IPS DF 4.7 (cell line): Measurements from ENCODE around the gene HNRNPUL1.
"Not testable (repeated sequence)": the region's sequence is repeated elsewhere in the genome, so short reads cannot be mapped to it uniquely, and the experiment has no call there.

Experiments used
- DNase-seq: peaks from one replicate; pipeline ENCODE4 v3.0.0-alpha.2; 2013; ENCODE audit warnings: low spot score; ENCODE audit errors: extremely low read depth

The HNRNPUL1 gene

DNA sequence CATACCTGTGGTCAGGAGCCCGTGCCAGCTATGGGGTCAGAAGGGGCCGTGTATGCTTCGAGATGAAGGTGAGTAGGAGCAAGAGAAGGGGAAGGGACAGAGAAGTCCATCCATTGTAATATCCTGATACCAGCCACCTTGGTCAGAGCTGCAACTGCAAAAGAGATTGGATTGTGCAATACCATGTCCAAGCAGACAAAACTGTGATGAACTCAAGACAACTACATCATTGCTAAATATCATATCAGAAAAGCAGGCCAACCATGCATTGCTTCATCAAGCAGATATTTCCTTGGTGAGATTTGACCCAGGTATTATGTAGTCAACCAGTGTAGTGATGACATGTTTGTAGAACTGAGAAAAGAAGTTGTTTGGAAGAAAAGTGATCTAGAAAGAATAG, 12.1 kb downstream of the HNRNPUL1 start:
- no peak for DNase-seq

DNA sequence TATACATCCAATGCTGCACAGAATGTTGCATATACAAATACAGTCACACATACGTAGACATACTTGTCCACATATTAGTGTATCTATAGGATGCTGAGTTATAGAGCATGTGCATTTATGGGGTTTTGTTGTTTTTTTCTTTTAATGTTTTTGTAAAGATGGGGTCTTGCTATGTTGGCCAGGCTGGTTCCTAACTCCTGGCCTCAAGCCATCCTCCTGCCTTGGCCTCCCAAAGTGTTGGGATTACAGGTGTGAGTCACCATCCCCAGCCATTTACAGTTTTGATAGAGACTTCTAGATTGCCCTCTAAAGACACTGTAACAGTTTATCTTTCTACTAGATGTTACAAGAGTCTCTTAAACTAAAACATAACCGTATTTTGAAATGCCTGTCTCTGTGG, 14.3 kb downstream of the HNRNPUL1 start:
- DNase-seq, result no peak

DNA sequence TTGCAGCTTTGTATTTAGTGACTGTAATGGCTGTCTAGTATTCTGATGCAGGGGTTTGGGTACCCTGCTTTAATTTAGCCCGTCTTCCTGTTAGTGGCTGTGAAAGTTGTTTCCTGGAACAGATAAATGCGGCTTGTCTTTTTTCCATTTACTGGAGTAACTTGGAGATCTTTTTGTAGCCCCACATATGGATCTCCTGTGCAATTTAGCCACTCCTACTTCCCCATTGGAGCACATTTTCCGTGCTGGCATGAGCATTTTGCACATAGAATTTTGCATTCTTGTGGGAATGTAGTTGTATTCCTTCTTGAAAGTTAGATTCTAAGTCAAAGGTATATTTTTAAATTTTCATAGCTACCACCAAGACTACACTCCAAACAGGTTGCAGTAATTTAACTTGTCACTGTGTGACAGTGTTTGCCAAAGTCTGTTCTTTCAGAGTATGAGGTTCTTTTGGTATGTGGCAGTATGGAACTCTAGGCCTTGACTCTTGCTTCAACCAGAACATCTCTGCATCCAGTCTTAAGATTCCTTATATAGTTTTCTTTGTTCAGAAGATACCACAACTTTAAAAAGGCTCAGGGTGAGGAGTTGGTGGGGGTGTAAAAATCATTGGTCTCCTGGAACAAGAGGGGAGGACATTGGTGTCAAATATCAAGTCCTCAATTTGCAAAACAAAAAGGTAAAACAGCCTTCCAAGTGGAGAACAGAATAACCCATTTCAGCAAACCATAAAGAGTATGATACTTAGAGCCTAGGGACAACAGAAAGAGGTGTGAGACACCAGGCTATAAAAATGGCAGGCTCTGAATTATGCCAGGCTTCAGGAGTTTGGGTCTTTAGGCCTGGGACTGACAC, 24.7 kb downstream of the HNRNPUL1 start:
- no peak for DNase-seq

DNA sequence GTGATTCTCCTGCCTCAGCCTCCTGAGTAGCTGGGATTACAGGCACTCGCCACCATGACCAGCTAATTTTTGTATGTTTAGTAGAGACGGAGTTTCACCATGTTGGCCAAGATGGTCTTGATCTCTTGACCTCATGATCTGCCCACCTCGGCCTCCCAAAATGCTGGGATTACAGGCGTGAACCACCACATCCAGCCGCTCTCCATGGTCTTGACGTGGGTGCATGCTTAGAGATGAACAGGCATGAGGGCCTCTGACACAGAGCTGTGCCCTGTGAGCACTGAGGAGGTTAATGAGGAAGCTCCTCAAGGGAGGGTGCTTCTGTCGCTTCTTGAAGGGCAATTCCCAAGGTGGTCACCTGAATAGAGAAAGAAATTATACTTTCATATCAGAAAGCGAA, 25.6 kb downstream of the HNRNPUL1 start:
- DNase-seq, result not testable (repeated sequence)

DNA sequence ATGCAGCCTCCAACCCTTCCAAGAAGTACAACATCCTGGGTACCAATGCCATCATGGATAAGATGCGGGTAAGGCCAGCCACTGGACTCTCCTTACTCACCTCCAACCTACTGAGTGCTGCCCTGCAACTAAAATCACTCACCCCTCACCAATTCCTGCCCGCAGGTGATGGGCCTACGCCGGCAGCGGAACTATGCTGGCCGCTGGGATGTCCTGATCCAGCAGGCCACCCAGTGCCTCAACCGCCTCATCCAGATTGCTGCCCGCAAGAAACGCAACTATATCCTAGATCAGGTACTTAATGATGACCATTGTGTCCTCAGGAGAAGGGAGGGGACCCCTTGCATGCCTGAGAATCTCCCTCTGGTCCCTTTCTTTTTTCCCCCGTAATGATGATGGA, 30.2 kb downstream of the HNRNPUL1 start:
- DNase-seq, result no peak

DNA sequence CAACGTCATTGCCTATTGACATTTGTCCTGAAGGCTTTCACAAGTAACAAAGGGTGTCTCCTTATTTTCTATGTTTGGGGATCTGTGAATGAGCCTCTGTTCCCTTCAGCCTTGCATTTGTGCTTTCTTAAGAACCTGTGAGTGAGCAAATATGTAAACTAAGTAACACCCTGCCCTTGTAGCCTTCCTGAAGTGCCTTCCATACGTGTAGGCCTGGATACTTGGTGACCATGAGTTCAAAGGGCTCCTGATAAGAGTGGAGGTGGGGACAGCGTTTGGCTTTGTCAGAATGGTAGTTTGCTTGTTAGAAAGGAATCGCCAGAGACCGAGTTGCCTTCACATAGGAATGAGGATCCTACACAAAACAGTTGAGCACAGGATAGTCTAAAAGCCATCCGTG, 31.3 kb downstream of the HNRNPUL1 start:
- DNase-seq, result no peak

DNA sequence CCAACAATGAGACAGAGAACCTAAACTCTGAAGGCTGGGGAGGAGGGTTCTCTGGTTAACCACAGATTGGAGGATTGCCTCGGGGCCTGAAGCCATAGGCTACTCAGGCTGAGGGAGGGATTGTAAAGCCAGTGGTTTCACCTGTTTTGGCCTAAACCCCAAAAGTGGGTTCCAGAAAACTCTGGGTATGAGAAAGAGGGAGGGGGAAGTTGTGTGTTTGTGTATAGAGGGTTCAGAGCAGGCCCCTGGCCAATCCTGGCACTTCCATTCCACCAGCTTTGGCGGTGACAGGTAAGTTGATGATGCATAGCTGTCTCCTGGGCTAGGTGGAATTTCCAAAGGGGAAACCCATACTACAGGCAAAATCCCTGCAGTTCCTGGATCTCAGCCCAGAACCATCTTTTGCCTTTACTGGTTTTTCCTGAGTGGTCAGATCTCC, 32.3 kb downstream of the HNRNPUL1 start:
- no peak for DNase-seq

DNA sequence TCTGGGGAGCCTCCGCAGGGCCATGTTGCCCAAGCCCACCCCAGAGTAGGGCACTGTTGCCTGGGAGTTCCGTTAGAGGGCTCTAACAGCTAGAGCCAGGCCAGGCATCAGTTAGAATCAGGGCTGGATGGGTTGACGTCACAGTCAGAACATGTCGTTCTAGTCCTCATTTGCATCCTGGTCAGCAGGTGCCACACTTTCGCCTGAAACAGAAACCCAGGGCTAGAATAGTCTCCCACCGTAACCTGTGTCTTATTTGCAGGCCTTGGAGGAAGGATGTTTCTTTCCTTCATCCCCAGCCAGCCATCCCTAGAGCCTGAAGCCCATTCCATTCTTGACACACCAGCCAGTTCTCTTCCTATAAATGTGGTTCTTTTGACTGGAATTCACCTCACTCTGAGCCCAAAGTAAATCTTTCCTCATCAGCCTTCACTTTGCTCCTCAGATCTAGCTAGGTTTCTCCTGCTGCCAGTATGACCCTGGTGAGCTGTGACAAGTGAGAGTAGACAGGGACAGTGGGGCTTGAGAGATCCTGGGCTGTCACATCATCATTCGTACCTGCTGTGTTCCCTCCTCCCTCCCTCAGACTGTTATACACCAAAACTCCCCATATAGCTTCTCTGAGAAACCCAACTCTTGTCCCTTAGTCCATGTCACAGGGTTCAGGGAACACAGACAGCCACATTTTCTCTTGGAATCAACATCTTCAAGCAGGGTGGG, 33.6 kb downstream of the HNRNPUL1 start:
- DNase-seq, result no peak

DNA sequence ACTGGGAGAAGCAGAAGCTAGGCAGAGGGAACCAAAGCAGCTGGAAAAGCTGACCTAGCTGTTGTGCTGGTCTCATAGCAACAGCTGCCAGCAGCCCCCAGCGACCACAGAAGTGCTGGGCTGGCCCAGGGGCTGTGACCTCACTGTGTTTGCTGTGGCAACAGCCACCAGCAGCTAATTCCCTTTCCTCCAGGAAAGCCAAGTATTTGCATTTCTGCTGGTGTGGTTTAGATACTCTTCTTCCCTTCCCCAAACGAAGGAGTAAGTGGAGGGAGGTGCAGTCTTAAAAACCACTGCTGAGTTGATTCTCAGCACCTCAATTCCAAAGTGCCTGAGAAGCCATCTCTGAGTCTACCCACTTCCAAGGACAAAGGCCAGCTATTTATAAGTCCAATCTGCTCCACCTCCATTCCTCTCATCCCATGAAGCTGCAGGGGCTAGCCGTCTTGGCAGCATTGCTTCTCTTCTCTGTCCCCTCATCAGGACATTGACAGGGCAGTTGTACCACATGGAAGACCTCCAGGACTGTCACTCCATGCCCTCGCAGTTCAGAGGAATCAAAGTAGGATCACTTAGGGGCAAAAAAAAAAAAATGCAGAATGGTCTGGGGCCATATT, 34.3 kb downstream of the HNRNPUL1 start:
- DNase-seq, result no peak

DNA sequence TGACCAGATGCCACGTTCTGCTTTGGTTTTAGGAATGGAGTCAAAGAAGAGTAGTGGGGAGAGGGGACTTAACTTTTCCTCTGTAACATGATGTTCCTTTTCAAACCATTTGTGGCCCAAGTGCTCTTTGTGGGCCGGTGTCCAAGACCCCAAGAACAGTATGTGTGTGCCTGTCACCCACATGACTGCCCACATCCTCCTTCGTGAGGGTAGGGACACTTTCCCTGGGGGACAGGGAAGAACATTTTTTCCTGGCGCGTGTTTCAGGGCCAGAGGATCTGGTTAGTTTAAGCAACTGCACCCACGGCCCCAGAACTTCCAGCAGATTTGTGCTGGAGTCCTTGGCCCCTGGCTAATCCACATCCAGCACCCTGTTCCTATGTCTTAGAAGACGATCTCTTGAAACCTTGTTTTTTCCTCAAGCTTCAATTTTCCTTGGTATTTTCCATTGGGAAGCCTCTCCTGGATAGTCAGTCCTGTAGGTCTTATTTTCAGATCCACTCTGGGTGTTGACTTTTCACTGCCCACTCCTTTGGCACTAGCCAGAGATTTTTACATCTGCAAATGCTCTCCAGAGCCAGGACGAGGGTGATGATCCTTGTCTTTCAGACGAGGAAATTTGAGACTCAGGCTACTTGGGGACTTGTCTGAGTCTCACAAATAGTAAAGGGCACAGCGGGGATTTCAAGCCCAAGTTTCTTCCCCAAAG, 35.0 kb downstream of the HNRNPUL1 start:
- DNase-seq, result no peak

DNA sequence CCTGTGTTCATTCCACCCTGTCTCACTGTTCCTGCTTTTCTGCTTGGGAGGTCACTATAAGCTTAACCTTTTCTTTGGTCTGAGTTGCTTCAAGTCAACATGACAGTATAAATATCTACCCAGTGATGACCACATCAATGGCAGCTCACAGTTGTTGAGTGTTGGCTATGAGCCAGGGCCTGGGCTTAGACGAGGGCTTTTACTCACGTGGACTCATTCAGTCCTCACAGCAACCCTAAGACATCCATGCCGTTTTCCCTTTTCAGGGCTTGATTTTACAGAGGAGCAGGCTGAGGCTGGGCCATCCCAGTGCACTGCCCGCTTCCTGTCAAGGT, 35.5 kb downstream of the HNRNPUL1 start:
- DNase-seq, result no peak

DNA sequence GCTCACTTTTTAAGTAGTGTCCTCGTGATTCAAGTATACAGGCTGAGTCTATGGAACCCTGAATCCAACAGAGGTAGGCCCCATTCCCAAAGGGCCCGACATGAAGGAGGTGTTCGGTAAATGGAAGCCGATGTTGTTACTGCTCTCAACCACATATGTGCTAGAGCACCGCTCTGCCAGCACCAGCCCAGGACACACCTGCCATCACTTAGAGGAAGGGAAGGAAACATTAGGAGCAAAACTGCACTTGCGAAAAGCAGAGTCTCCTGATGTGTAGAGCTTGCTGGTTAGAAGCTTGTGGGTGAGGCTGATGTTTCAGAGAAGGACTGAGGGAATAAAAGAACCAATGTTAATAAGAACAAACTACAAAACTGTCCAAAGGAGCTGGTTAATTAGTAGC, 36.4 kb downstream of the HNRNPUL1 start:
- DNase-seq, result no peak

DNA sequence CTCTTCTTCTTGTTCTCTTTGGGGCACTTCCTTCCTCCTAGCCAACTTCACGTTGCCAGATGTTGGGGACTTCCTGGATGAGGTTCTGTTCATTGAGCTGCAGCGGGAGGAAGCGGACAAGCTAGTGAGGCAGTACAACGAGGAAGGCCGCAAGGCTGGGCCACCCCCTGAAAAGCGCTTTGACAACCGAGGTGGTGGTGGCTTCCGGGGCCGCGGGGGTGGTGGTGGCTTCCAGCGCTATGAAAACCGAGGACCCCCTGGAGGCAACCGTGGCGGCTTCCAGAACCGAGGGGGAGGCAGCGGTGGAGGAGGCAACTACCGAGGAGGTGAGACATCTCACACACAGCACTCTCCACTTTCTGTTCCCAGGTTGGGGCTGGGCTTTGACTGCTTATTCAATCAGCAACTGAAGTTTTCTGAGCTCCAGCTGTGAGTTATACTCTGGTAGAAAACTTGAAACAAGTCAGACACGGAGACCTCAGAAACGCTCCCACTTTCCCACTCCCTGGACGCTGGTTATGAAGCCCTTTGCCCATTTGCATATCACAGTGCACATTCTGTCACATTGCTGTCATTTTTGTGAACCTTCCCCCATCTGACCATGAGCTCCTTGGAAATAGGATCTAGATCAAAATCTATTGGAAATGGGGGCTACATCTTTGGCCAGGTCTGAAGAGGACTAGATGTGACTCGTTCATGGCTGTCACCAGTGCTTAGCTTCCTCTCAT, 38.6 kb downstream of the HNRNPUL1 start:
- DNase-seq, result no peak

DNA sequence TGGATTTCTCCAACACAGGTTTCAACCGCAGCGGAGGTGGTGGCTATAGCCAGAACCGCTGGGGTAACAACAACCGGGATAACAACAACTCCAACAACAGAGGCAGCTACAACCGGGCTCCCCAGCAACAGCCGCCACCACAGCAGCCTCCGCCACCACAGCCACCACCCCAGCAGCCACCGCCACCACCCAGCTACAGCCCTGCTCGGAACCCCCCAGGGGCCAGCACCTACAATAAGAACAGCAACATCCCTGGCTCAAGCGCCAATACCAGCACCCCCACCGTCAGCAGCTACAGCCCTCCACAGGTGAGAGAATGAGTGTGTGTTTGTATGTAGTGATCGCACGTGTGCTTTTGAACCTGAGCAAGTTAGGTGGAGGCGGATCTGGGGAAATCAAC, 39.8 kb downstream of the HNRNPUL1 start:
- DNase-seq, result no peak

DNA sequence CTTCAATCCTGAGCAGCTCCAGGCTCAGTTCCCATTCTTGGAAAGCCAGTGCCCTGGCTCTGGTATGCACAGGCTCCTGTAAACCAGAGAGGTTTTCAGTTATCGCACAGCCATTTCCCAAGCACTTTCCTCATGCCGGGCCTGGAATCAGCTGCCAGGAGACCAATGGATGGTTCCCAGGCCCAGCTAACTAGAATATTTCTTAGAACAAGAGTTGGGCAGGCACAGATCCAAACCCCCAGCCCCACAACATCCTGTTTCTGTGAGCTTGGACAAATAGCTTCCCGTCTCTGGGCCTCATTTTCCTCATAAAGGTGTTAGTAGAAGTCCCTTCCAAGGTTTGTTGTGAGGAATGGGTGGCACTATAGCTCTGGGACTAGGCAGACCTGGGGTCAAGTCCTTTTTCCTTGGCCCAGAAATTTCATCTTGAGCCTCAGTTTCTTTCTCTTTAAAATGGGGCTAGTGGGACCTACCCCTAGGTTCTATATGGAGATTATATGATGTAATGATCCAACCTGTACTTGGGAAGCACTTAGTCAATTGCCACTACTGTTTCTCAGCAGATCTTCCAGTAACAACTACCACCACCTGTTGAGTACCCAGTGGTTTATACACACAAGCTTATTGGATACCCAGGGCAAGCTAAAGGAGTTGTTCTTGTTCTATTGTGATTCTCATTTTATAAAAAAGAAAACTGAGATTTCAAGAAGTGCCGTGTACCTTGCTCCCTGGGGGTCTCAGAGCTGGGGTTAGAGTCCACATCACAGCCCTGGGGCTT, 40.7 kb downstream of the HNRNPUL1 start:
- DNase-seq, result no peak

DNA sequence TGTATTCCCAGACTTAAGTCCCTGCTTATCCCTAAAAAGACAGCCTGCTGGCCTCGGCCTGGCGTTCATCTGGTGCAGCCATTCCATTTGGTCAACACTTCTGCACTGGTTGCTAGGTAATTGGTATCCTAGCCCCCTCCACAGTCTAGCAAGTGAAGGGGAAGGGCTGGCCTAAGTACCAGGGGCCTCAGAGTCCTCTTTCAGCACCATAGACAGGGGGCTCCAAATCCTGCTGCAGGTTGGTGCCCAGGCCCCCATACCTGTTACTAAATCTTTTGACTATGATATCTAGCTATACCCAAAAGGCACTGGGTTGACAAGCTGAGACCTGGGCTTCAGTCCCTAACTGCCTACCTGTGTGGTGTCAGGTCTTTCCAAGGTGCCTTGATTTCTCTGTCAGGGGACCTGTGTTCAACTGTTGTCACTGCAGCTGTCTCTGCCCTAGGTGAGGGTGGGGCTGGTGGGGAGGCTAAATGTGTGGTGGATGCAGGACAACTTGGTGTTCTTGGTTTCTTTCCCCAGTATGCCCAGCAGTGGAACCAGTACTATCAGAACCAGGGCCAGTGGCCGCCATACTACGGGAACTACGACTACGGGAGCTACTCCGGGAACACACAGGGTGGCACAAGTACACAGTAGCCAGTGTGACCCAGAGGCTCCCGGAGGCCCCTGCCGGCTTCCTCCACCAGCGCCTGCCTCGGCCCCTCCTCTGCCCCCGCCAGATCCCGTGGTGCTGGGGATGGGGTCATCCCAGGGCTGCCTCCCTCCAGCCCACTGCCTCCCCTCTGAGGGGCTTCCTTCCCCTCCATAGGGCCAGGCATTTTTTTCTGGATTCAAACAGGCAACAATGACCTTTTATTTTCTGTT, 42.0 kb downstream of the HNRNPUL1 start:
- no peak for DNase-seq

DNA sequence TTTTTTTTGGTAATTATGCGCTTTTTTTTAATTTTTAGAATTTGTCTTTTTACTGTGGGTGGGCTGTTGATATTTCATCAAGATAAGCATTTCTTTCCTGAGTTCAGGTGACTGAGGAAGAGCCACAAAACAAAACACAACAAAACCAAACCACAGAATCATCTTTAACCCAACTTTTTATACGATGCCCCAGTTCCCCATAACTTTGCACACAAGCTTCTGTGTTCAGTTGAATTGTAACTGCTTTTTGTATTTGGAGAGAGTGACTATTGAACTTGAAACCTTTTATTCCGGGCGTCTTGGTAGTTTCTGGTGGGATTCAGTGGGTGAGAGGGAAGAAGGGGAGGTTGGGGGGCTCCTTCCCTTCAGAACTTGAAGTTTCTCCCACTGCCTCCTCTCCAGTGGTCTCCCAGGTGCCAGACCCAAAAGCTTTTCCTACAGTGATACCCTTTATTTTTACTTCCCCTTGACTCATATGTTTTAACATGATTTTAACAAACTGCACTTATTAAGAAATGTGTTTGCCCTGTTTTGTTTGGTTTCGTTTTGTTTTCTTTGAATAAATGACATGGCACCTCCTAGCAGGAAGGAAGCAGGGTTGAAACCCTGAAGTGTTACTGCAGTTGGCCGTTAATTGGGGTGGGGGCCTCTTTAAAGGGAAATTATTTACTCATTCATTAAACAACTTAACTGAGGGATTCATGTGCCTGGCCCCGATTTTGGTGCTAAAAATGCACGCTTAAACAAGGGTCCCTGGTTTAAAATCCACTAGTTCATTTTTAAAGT, 43.1 kb downstream of the HNRNPUL1 start:
- DNase-seq, result no peak

DNA sequence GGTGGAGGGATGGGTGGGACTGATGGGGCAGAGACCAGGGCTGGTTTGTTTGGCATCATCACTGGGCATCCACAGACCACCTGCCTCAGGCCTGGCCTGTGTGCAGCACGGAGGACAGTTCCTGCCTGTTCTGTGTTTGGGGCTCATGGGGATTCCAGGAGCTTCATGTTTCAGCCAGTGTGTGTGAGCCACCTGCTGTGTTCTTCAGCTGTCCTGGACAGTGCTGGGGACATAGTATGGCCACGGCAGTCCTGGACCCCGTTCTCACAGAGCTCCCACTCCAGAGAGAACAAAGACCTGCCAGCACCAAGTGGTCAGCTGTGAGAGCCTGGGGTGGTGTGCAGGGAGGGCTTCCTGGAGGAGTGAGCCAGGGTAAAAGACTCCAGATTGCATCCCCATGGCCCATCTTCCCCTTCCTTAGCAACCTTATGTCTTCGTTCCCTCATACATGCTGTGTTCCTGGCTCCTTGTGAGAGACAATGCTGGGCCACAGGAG, 43.8 kb downstream of the HNRNPUL1 start:
- no peak for DNase-seq
